ENCODE data around the gene SYT14. TPM values are rescaled to one million over a fixed set of nuclear protein-coding genes. Genes with fewer than 3 reads are reported as not detected.
"Not testable (repeated sequence)": the region's sequence is repeated elsewhere in the genome, so short reads cannot be mapped to it uniquely, and the experiment has no call there.

SYT14 gene
- 0.03 TPM for total RNA-seq
- long read RNA-seq: 0 reads

GRCh38 chr1:209937996-209938959 is at the start of gene SYT14:
TSS of gene SYT14 (plus strand) at chr1:209938217. CDS start at chr1:209938265, 48 bp downstream.
- Histone ChIP-seq H3K27me3 (peaks cover 39% of the 10 kb centered on the region), H3K9me3 (no peaks in the 10 kb centered on the region), H3K27ac (no peak within 1 kb of the TSS), H3K4me1 (no peaks in the 10 kb centered on the region), H3K4me3 (no peak within 1 kb of the TSS), H3K36me3 (no peaks in the 10 kb centered on the region)
- TF ChIP-seq, protein P1, sequence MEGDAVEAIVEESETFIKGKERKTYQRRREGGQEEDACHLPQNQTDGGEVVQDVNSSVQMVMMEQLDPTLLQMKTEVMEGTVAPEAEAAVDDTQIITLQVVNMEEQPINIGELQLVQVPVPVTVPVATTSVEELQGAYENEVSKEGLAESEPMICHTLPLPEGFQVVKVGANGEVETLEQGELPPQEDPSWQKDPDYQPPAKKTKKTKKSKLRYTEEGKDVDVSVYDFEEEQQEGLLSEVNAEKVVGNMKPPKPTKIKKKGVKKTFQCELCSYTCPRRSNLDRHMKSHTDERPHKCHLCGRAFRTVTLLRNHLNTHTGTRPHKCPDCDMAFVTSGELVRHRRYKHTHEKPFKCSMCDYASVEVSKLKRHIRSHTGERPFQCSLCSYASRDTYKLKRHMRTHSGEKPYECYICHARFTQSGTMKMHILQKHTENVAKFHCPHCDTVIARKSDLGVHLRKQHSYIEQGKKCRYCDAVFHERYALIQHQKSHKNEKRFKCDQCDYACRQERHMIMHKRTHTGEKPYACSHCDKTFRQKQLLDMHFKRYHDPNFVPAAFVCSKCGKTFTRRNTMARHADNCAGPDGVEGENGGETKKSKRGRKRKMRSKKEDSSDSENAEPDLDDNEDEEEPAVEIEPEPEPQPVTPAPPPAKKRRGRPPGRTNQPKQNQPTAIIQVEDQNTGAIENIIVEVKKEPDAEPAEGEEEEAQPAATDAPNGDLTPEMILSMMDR (IDR thresholded peaks at IDR 0.05): no peak
- ATAC-seq (peak; percentile 31), DNase-seq (no peak)
- intact Hi-C loops (cut with DNase I): no loop called here

DNA sequence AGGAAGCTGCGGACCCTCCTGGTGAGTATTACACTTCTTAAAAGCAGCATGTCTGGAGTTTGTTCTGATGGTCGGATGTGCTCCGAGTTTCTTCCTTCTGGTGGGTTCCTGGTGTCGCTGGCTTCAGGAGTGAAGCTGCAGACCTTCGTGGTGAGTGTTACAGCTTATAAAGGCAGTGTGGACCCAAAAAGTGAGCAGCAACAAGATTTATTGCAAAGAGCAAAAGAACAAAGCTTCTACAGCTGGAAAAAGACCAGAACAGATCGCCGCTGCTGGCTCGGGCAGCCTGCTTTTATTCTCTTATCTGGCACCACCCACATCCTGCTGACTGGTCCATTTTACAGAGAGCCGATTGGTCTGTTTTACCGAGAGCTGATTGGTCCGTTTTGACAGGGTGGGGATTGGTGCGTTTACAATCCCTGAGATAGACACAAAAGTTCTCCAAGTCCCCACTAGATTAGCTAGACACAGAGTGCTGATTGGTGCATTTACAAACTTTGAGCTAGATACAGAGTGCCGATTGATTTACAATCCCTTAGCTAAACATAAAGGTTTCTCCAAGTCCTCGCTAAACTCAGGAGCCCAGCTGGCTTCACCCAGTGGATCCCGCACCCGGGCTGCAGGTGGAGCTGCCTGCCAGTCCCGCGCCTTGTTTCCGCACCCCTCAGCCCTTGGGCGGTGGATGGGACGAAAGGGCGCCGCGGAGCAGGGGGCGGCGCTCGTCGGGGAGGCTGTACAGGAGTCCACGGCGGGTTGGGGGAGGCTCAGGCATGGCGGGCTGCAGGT is 49.5 kb upstream of the SYT14 start:
- H3K9me3 ChIP-seq; DNase-seq; H3K36me3 ChIP-seq; H3K4me1 ChIP-seq; intact Hi-C loops (cut with DNase I); ATAC-seq; H3K27me3 ChIP-seq; H3K27ac ChIP-seq; H3K4me3 ChIP-seq: not testable (repeated sequence)

DNA sequence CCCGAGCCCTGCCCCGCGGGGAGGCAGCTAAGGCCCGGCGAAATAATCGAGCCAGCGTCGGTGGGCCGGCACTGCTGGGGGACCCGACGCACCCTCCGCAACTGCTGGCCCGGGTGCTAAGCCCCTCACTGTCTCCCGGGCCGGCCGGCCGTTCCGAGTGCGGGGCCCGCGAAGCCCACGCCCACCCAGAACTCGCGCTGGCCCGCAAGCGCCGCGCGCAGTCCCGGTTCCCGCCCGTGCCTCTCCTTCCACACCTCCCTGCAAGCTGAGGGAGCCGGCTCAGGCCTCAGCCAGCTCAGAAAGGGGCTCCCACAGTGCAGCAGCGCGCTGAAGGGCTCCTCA is 49.0 kb upstream of the SYT14 start:
- Histone ChIP-seq H3K27me3 (peaks cover 4% of the 10 kb centered on the region), H3K4me3 (no peak overlapping the region), H3K9me3 (no peaks in the 10 kb centered on the region), H3K27ac (no peak overlapping the region), H3K4me1 (no peaks in the 10 kb centered on the region), H3K36me3 (no peaks in the 10 kb centered on the region)
- intact Hi-C loops (cut with DNase I): no loop called here
- DNase-seq (no peak), ATAC-seq (no peak)
- TF ChIP-seq, protein P1 (IDR thresholded peaks at IDR 0.05): no peak

GRCh38 chr1:209890641-209891330 is 47.2 kb upstream of the SYT14 start:
- ATAC-seq: no peak
- TF ChIP-seq, protein P1 (IDR thresholded peaks at IDR 0.05): no peak
- intact Hi-C loops (cut with DNase I): no loop called here

GRCh38 chr1:209893751-209894150 is 44.3 kb upstream of the SYT14 start:
- no peaks in the 10 kb centered on the region for H3K9me3 ChIP-seq
- no peak overlapping the region for H3K27ac ChIP-seq
- TF ChIP-seq, protein P1 (IDR thresholded peaks at IDR 0.05): no peak
- DNase-seq (no peak), ATAC-seq (no peak)
- H3K36me3 ChIP-seq: no peaks in the 10 kb centered on the region
- no peak overlapping the region for H3K4me3 ChIP-seq
- H3K4me1 ChIP-seq: no peaks in the 10 kb centered on the region
- intact Hi-C loops (cut with DNase I): no loop called here
- H3K27me3 ChIP-seq: no peaks in the 10 kb centered on the region

More at GRCh38 chr1:209890641-209891330, 47.2 kb upstream of the SYT14 start:
- H3K4me3 ChIP-seq: no peak overlapping the region
- H3K27ac ChIP-seq: no peak overlapping the region
- no peaks in the 10 kb centered on the region for H3K9me3 ChIP-seq
- no peaks in the 10 kb centered on the region for H3K4me1 ChIP-seq
- DNase-seq: no peak
- H3K27me3 ChIP-seq: peaks cover 4% of the 10 kb centered on the region
- no peaks in the 10 kb centered on the region for H3K36me3 ChIP-seq

All from upper lobe of right lung (tissue), 1 donor.